AG20443 (cell line): ENCODE data around the gene TMEM39B.
A peak's percentile ranks its signal among the peaks of the same experiment; 100 is the strongest.
"Not testable (repeated sequence)": the region's sequence is repeated elsewhere in the genome, so short reads cannot be mapped to it uniquely, and the experiment has no call there.

Experiments
- DNase-seq: peaks from one replicate; pipeline ENCODE4 v3.0.0; 2012; ENCODE audit warnings: low spot score, mixed read lengths

TMEM39B gene

DNA sequence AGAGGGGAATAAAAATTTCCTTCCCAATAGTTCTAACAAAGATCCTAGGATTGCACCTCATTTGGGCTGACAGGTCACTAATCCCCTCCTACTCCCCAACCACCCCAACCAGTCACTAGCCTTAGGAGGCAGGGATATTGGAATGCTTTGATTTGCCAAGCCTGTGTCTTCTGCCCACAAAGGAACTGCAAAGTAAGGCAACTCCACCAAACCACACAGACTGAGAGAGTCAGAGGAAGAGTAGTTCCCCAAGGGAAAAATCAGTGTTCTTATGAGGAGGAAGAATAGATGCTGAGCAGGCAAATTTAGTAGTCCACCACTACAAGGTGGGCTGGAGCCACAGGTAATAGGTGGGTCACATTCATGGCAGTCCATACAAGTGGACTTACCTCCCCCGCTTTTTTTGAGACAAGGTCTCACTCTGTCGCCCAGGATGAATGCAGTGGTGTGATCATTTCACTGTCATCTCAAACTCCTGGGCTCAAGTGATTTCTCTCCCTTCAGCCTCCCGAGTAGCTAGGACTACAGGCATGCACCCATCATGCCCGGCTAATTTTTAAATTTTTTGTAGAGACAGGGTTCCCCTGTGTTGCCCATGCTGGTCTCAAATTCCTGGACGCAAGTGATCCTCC, 3.7 kb upstream of the TMEM39B start:
- DNase-seq = peak; percentile 58

DNA sequence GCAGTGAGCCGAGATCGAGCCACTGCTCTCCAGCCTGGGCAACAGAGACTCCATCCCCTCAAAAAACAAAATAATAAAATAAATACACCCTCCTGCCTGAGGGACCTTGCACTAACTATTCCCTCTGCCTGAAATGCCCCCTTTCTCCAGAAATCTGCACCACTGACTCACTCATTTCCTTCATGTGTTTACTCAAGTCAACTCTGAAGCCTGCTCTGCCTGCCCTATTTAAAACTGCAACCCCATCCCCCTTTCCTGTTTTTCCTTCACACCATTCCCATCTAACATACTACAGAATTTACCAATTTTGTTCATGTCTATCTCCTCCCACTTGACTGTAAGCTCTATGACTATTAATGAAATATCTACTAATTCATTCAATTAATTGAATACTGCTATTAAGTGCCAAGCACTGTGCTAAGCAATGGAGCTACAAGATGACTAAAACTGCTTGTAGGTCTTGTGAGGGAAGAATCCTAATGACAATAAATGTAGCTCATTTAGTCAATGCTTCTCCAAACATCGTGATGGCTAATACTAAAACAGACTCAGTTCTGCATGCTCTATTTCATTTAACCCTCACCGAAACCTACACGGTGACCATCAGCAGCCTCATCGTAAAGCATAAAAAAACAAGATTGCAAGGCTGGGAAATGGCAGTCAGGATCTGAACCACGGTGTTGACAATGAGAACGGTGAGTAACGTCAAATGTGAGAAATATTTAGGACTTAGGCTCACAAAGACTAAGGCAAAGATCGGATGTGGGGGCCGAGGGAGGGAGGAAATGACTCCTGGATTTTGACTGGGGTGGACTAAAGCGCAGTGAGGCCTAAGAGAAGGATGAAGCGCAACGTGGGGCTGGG, 749 bp upstream of the TMEM39B start:
- DNase-seq = peak; percentile 21

DNA sequence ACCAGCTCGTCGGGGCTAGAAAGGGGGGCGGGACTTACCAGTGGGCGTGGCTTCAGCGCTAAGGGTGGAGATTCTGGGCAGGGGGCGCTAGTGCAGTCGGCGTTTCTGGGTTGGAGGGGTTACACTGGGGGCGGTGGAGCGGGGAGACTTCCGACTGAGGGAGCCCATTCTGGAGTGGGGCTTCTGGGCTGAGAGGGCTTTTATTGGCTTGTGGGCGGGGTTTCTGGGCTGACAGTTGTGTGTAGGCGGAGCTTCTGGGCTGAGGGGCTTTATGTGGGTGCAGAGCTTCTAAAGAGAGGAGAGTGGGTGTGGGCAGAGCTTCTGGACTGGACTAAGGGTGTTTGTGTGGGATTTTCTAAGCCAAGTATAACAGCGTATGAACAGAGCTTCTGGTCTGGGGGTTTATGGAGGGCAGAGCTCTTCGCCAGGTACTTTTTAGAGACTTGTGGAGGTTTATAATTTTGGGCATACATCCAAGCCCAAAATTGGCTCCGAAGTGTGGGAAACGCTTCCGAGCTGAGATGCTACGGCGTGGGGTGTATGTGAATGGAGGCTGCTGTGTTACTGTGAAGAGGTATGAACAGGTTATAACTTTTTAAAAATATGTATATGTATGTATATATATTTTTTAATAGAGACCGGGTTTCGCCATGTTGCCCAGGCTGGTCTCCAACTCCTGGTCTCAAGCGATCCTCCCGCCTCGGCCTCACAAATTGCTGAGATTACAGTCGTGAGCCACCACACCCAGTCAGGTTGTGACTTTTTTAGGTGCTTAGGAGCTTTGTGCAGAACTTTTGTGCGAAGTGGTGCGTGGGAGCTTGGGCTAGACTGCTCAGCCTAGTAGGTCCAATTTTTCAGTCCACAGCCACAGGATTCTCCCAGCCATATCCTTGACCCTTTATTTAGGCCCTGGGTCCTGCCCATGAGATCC, 825 bp downstream of the TMEM39B start:
- no peak for DNase-seq

DNA sequence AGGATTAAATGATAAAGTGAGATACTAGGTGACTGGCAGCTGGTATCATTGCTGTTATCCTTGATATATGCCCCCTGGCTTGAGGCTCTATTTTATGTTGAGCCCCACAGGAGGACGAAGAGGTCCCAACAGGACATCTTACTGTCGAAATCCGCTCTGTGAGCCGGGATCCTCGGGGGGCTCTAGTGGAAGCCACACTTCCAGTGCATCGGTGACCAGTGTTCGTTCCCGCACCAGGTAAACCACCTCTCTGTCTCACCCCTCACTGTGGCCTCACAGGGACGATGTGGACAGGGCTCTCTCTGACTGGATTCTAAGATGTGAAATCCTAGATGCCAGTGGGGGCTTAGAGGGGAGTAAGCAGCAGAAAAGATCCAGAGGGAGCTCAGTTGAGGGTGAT, 2.1 kb downstream of the TMEM39B start:
- DNase-seq = no peak

DNA sequence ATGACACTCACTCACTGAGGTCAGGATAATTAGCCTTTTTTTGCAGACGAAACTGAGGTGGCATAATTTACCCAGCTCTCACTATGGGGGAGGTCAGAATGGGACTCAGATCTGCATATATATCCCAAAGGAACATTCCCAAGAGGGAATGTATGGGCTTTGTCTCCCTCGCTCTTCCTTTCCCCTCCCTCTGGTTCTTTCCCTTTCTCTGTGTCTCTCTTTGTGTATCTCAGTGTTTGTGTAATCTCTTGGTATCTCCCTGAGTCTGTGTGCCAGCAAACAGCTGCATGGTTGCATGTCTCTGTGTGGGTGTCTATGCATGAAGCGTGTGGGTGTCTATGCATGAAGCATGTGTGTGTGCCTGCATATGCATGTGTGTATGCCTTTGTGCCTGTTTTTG, 4.7 kb downstream of the TMEM39B start:
- DNase-seq = no peak

DNA sequence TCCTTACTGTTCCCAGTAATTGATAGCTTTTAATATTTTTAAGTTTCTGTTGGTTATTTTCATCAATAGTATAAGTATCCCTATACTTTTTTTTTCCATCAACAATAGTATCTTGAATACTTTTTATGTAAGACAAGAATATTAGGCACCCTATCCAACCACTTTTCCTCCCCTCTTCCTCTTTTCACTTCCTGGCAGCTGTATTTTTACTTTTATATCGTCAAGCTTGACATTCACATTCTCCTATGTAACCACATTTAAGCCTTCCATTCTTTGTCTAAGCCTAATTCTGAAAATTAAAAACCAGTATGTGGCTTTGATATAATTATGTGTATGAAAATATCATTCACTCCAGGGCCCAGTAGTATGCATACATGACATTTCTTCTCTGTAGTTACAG, 9.3 kb downstream of the TMEM39B start:
- DNase-seq = no peak

DNA sequence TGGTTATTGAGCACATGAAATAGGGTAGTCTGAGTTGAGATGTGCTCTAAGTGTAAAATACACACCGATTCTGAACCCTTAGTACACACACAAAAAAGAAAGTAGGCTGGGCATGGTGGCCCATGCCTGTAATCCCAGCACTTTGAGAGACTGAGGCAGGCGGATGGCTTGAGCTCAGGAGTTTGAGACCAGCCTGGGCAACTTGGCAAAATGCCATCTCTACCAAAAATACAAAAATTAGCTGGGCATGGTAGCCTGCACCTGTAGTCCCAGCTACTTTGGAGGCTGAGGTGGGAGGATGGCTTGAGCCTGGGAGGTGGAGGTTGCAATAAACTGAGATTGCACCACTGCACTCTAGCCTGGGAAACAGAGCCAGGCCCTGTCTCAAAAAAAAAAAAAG, 13.6 kb downstream of the TMEM39B start:
- not testable (repeated sequence) for DNase-seq

DNA sequence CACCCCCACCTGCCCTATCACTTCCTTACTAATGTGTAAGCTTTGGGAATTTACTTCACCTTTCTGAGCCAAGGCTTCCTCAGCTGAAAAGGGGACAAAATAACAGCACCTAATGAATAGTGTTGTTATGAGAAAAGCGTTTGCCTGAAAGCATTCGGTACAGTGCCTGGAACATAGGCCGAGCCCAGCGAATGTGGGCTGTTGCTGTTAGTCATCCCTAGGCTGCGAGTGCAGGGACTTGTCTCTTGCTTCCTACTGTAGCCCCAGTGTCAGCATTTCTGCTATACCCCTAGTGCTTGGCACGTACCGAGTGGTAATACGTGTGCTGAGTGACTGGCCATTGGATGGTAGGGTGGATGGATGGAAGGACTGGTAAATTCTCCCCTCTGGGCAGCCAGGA, 18.4 kb downstream of the TMEM39B start:
- no peak for DNase-seq

DNA sequence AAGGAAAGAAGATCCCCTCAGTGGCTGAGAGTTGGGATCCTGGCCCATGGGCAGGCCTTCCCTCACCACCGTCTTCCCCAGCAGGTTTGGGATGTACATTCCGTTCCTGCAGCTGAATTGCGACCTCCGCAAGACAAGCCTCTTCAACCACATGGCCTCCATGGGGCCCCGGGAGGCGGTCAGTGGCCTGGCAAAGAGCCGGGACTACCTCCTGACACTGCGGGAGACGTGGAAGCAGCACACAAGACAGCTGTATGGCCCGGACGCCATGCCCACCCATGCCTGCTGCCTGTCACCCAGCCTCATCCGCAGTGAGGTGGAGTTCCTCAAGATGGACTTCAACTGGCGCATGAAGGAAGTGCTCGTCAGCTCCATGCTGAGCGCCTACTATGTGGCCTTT, 18.9 kb downstream of the TMEM39B start:
- DNase-seq = no peak

DNA sequence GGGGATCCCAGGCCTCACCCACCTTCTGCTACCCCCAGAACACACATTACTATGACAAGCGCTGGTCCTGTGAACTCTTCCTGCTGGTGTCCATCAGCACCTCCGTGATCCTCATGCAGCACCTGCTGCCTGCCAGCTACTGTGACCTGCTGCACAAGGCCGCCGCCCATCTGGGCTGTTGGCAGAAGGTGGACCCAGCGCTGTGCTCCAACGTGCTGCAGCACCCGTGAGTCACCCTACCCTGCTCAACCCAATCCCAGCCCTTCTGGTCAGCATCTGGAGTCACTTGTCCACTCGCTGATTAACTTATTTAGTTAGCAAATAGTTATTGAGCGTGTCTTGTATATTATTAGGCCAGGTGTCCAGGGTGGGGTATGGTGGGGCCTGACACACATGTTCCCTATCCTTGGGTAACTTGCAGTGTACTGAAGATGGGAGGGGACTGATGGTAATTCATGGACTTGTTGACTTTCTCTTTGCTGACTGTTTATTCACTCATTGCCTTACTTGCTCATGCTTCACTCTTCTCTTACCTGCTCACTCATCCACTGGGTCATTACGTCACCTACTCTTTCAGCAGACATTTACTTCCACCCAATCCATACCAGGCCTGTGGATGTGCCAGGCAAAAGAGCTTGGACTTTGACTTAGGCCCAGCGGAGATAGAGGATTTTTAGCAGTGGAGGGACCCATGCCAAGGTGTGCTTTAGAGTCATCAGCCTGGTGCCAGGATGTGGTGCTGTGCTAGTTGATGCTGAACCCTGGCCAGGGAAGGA, 22.2 kb downstream of the TMEM39B start:
- no peak for DNase-seq

DNA sequence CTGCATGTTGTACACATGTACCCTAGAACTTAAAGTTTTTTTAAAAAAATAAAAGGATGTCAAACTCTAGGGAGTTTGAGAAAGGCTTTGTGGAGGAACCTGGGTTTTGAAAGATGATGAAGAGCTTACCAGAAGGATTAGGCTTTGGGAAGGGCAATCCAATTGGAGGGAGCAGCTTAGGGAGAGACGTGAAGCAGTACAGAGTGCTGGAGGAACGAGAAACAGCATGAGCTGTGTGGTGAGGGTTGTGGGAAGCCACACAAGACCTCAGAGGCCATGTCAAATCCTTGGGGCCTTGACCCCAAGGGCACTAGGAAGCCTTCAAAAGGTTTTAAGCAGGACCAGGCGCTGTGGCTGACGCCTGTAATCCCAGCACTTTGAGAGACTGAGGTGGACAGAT, 26.7 kb downstream of the TMEM39B start:
- DNase-seq = no peak

DNA sequence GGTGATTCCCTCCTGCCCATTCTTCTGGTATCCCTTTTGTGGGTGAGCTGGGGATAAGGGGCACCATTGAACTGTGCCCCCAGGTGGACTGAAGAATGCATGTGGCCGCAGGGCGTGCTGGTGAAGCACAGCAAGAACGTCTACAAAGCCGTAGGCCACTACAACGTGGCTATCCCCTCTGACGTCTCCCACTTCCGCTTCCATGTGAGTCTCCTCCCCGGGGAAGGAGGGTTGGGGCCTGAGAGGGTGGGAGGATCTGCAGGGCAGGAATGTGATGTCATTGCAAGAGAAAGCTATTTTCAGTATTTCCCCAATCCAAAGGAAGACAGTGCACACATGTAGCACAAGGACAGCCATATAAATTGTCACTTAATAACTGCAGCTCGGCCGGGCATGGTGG, 27.6 kb downstream of the TMEM39B start:
- DNase-seq = no peak

DNA sequence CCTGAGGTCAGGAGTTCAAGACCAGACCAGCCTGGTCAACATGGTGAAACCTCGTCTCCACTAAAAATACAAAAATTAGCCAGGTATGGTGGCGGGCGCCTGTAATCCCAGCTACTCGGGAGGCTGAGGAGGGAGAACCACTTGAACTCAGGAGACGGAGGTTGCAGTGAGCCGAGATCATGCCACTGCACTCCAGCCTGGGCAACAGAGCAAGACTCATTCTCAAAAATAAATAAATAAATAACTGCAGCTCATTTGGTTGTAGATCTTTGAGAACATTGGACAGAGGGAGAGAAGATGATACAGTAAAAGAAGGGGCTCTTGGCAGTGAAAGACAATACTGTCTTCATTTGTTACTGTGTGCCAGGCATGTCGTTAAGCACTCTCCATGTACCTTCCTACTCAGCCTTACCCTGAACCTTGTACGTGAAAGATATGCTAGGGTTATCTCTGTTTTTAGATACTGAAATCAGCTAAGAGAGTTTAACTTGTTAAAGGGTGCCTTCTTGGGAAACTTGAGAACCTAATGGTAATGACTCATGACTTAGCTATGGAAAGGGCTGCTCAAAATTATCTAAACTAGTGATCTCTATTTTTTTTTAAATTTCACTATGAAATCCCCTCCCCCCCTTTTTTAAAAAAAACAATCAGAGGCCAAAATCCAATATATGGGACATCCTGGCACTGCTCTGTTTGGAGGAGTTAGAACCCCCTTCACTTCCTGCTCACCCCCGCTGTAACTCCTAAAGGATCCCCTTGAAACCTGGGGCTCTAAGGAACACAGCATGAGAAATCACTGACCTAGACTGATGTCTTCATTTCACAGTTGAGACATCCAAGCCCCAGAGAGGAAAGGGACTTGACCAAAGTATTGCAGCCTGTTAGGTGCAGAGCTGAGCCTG, 28.3 kb downstream of the TMEM39B start:
- DNase-seq = peak; percentile 70

DNA sequence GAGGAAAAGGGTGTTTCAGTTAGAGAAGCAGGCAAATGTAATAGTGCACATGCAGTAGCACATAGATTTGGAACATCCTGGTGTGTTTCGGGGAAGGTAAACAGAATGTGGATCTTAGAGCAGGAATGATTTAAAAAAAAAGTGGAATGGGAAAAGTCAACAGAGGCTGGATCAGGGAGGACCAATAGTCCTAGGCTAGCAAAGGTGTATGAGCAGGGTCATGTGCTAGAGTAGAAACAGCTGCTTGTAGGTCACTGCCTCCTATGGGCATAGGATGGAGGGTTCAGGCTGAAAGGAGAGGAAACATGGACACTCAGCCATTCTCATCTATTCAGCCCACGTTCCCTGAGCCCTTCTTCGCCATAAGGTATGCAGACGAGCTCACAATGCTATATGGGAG, 31.4 kb downstream of the TMEM39B start:
- DNase-seq = no peak

DNA sequence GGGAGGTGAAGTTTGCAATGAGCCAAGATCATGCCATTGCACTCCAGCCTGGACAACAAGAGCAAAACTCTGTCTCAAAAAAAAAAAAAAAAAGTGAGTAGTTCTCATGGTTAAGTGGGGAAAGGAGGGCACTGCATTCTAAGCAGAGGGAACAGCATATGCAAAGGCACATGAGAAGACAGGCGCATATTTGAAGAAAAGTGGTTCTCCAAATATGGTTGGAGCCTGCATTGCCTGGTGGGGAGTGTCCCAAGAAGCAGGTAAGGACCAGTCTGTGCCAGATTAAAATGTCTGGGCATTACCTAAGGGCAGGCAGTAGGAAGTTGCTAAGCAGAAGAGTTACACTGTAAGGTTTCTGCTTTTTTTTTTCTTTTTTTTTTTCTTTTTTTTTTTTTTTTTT, 32.6 kb downstream of the TMEM39B start:
- no peak for DNase-seq

DNA sequence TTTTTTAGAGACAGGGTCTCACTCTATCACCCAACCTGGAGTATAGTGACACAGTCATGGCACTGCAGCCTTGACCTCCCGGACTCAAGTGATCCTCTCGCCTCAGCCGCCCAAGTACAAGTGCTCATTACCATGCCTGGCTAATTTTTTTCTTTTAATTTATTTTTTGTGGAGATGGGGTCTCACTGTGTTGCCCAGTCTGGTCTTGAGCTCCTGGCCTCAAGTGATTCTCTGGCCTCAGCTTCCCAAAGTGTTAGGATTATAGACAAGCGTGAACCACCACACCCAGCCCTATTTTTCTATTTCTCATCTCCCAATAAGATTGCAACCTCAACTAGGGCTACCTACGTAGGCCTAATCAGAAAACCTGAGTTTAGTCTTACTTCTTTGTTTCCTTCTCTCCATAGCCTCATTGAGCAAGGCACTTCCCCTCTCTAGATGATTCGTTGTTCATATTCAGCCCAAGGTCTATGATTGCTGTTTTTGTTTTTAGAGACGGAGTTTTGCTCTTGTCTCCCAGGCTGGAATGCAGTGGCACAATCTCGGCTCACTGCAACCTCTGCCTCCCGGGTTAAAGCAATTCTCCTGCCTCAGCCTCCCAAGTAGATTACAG, 34.0 kb downstream of the TMEM39B start:
- no peak for DNase-seq

DNA sequence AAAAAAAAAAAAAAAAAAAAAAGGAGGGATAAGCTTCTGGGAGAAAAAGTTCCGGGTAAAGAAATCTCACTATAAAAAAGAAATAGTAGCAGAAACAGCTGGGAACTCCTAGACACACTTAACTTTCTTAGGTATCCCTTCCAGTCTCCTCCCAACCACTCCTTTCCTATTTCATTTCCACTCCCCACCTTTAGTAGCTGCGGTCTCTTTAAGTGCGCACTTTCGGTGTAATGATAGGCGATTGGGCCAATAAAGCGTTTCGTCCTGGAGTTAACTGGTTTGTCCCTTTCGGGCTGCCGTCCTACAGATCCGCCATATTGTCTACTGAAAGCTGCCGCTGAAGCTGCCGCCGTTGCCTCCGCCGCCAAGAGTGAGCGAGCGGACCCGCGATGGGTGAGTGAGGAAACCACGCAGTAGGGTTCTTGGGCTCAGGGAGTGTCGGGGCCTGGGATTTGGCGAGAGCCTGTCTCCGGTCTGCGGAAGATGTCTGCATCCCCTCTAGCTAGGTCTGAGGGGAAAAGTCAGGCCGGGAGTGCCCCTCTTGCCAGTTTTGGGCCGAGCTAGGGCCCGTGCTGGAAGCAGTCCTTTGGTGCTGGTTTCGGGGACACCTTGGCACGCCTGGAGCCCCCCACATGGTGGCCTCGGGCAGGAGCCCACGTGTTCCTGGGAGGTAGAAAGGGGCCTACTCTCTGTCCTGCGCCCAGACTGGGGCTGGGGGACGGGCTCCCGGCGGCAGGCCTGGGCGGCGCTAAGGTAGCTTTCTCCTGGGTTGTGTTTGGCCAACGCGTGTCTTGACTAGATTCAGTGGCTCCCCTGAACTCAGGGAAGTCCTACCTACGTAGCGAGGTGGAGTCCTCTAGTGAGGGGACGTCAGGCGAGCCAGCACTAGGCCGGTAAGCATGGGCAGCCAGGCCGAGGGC, 35.3 kb downstream of the TMEM39B start, which contains the start of gene KPNA6:
KPNA6 (plus strand) TSS at position 315 of the 920 bp plus-strand sequence; CDS start at position 390, 75 bp downstream.
- peak; percentile 86 for DNase-seq

DNA sequence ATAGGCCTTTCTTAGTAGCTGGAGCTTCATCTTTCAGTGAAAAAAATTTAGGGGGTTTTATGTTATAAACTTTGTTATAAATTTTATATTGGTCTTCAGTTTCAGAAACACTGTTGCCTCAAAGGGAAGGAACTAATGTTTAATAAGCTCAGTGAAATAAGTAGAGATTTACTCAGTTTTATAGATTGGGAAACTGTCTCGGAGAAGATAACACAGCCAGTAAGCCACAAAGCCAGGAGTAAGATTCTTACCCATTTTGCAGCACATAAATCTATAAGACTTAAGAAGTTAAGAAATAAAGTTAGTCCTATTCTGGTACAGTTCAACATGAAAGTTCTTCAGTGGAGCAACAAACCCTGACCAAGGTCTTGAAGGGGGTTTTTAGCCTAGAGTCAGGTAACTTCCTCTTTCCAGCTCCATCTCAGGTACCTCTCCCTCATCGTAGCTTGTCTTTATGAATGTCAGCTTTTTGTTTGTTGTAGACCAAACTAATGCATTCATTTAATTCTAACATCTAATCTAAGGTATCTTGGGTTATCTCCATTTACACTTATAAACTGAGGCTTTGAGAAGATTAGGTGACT, 38.4 kb downstream of the TMEM39B start:
- no peak for DNase-seq

DNA sequence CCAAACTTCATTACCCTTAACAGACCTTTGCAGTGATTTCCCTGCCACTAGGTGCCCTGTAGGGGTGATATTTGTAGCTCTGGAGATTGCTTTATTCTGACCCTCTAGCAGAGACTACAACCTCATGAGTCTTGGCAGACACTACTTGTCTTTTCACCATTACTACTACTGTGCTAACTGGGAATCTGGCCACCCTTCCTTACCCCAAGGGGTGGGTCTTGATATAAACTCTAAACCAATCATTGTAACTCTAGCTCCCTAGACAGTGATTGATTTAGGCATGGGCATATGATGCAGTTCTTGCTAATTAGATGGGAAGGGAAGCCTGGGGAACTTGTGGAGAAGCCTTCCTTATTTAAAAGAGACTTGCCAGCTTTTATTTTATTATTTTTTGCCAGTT, 39.0 kb downstream of the TMEM39B start:
- DNase-seq = no peak
